HEK293 (cell line): Measurements from ENCODE around the gene TET2.

Experiments
- CTCF ChIA-PET: fragments of 350-600 bp; formaldehyde crosslinking; extraction: SDS; loops from one replicate; lab custom pipeline; 2021; ENCODE audit warnings: antibody characterized with exemption; lab: Yijun Ruan, JAX
- POLR2A ChIA-PET: fragments of 300-600 bp; formaldehyde crosslinking; extraction: SDS; loops from one replicate; lab custom pipeline; 2020; ENCODE audit warnings: antibody characterized with exemption, inconsistent platforms; lab: Yijun Ruan, JAX
- H3K27ac ChIP-seq: fragments of 200-500 bp; sonication (Bioruptor generic); 2 replicates; pipeline ENCODE4 v1.5.1; 2014; ENCODE audit warnings: low read depth, low read length, control low read depth, inconsistent platforms; ENCODE audit errors: extremely low read depth
- H3K36me3 ChIP-seq, 2 experiments: fragments of 200-500 bp in 1 of 2; sonication (Bioruptor generic) in 1 of 2; 1 replicate in 1 of 2; 2 replicates in 1 of 2; pipeline ENCODE4 v1.5.1; 2014 to 2017; ENCODE audit warnings: inconsistent platforms in 2 of 2, low read length in 2 of 2; ENCODE audit not compliant: control insufficient read depth in 2 of 2, insufficient read depth in 1 of 2
- H3K4me1 ChIP-seq: fragments of 200-500 bp; sonication (Bioruptor generic); 2 replicates; pipeline ENCODE4 v1.5.1; 2014; ENCODE audit warnings: mild to moderate bottlenecking, low read length, inconsistent platforms; ENCODE audit not compliant: control insufficient read depth, insufficient read depth
- H3K4me3 ChIP-seq: 2 replicates; pipeline ENCODE4 v1.5.1; 2011; ENCODE audit warnings: low read depth, mild to moderate bottlenecking, control low read depth, low read length, moderate library complexity
- H3K9me3 ChIP-seq: fragments of 200-500 bp; sonication (Bioruptor generic); 2 replicates; pipeline ENCODE4 v1.5.1; 2014; ENCODE audit warnings: low read depth, low read length, inconsistent platforms; ENCODE audit not compliant: control insufficient read depth, insufficient read depth
- EGR2 ChIP-seq: fragments of 450-650 bp; formaldehyde crosslinking; IDR thresholded peaks from 2 replicates; pipeline ENCODE4 v1.5.1; 2016; ENCODE audit warnings: low read depth, missing biosample characterization, missing genetic modification characterization
- GLIS2 ChIP-seq: fragments of 450-650 bp; formaldehyde crosslinking; IDR thresholded peaks from 2 replicates; pipeline ENCODE4 v1.5.1; 2016; ENCODE audit warnings: missing biosample characterization, missing genetic modification characterization
- HIC1 ChIP-seq: fragments of 450-650 bp; formaldehyde crosslinking; IDR thresholded peaks from 2 replicates; pipeline ENCODE4 v1.5.1; 2016; ENCODE audit warnings: missing biosample characterization, missing genetic modification characterization
- INSM2 ChIP-seq: fragments of 450-650 bp; formaldehyde crosslinking; IDR thresholded peaks from 2 replicates; pipeline ENCODE4 v1.5.1; 2016; ENCODE audit warnings: missing biosample characterization, missing genetic modification characterization
- TCF7L2 ChIP-seq: IDR thresholded peaks from 2 replicates; pipeline ENCODE4 v1.6.1; 2011; ENCODE audit warnings: low read depth, mild to moderate bottlenecking, inconsistent platforms, low read length, moderate library complexity, borderline replicate concordance
- YY1 ChIP-seq: fragments of 450-650 bp; formaldehyde crosslinking; IDR thresholded peaks from 2 replicates; pipeline ENCODE4 v1.5.1; 2018; ENCODE audit warnings: missing biosample characterization, missing genetic modification characterization
- ZBTB48 ChIP-seq: fragments of 450-650 bp; formaldehyde crosslinking; IDR thresholded peaks from 2 replicates; pipeline ENCODE4 v1.5.1; 2016; ENCODE audit warnings: missing biosample characterization, missing genetic modification characterization
- ZFHX2 ChIP-seq: fragments of 450-650 bp; formaldehyde crosslinking; conservative IDR thresholded peaks from 2 replicates; pipeline ENCODE4 v1.5.1; 2016; ENCODE audit warnings: missing biosample characterization, missing genetic modification characterization
- ZNF121 ChIP-seq: fragments of 450-650 bp; formaldehyde crosslinking; IDR thresholded peaks from 2 replicates; pipeline ENCODE4 v1.5.1; 2016; ENCODE audit warnings: missing biosample characterization, missing genetic modification characterization
- ZNF138 ChIP-seq: fragments of 450-650 bp; formaldehyde crosslinking; IDR thresholded peaks from 2 replicates; pipeline ENCODE4 v1.5.1; 2016; ENCODE audit warnings: missing biosample characterization, missing genetic modification characterization, borderline replicate concordance
- ZNF202 ChIP-seq: fragments of 450-650 bp; formaldehyde crosslinking; IDR thresholded peaks from 2 replicates; pipeline ENCODE4 v1.5.1; 2016; ENCODE audit warnings: missing biosample characterization, missing genetic modification characterization, borderline replicate concordance
- ZNF292 ChIP-seq: fragments of 450-650 bp; formaldehyde crosslinking; IDR thresholded peaks from 2 replicates; pipeline ENCODE4 v1.5.1; 2016; ENCODE audit warnings: low read depth, missing biosample characterization, missing genetic modification characterization, borderline replicate concordance
- ZNF324 ChIP-seq: fragments of 450-650 bp; formaldehyde crosslinking; IDR thresholded peaks from 2 replicates; pipeline ENCODE4 v1.5.1; 2016; ENCODE audit warnings: missing biosample characterization, missing genetic modification characterization
- ZNF335 ChIP-seq: fragments of 450-650 bp; formaldehyde crosslinking; conservative IDR thresholded peaks from 2 replicates; pipeline ENCODE4 v1.5.1; 2016; ENCODE audit warnings: missing biosample characterization, missing genetic modification characterization
- ZNF341 ChIP-seq: fragments of 450-650 bp; formaldehyde crosslinking; IDR thresholded peaks from 2 replicates; pipeline ENCODE4; 2016; ENCODE audit warnings: low read depth, missing biosample characterization, missing genetic modification characterization
- ZNF354C ChIP-seq: fragments of 450-650 bp; formaldehyde crosslinking; IDR thresholded peaks from 2 replicates; pipeline ENCODE4 v1.5.1; 2016; ENCODE audit warnings: missing biosample characterization, missing genetic modification characterization, low read depth, borderline replicate concordance
- ZNF366 ChIP-seq: fragments of 450-650 bp; formaldehyde crosslinking; conservative IDR thresholded peaks from 2 replicates; pipeline ENCODE4 v1.5.1; 2016; ENCODE audit warnings: missing biosample characterization, missing genetic modification characterization
- ZNF416 ChIP-seq: fragments of 450-650 bp; formaldehyde crosslinking; IDR thresholded peaks from 2 replicates; pipeline ENCODE4 v1.5.1; 2016; ENCODE audit warnings: missing biosample characterization, missing genetic modification characterization
- ZNF423 ChIP-seq: fragments of 450-650 bp; formaldehyde crosslinking; IDR thresholded peaks from 2 replicates; pipeline ENCODE4 v1.5.1; 2016; ENCODE audit warnings: missing biosample characterization, missing genetic modification characterization
- ZNF521 ChIP-seq: fragments of 450-650 bp; formaldehyde crosslinking; IDR thresholded peaks from 2 replicates; pipeline ENCODE4 v1.5.1; 2017; ENCODE audit warnings: missing biosample characterization, mild to moderate bottlenecking, missing genetic modification characterization
- ZNF544 ChIP-seq: fragments of 450-650 bp; formaldehyde crosslinking; IDR thresholded peaks from 2 replicates; pipeline ENCODE4 v1.5.0; 2017; ENCODE audit warnings: missing biosample characterization, missing genetic modification characterization
- ZNF707 ChIP-seq: fragments of 450-650 bp; formaldehyde crosslinking; IDR thresholded peaks from 2 replicates; pipeline ENCODE4 v1.5.1; 2016; ENCODE audit warnings: missing biosample characterization, missing genetic modification characterization
- ZSCAN4 ChIP-seq: fragments of 450-650 bp; formaldehyde crosslinking; IDR thresholded peaks from 2 replicates; pipeline ENCODE4 v1.5.1; 2017; ENCODE audit warnings: missing biosample characterization, missing genetic modification characterization
- TF ChIP-seq, protein P1 (sequence below): fragments of 450-650 bp; formaldehyde crosslinking; IDR thresholded peaks from 2 replicates; pipeline ENCODE4 v1.5.0; 2017; ENCODE audit warnings: missing biosample characterization, missing genetic modification characterization, borderline replicate concordance

TET2 gene

GRCh38 chr4:105145903-105146275 is 787 bp upstream of the TET2 start:
- Histone ChIP-seq H3K4me1 (no peaks in the 10 kb centered on the region), H3K27ac (peak overlapping the region; percentile 72; the same call in 1 of the 2 replicates), H3K4me3 (peak overlapping the region; percentile 61), H3K36me3 (no peaks in the 10 kb centered on the region), H3K9me3 (no peaks in the 10 kb centered on the region)
- TF ChIP-seq ZNF202 (tag by site-specific recombination): peak; percentile 96
- peak; percentile 78 for TF ChIP-seq ZFHX2 (tag by site-specific recombination)
- no peak for TF ChIP-seq GLIS2 (tag by site-specific recombination)
- peak; percentile 39; the same call in 1 of the 2 replicates for TF ChIP-seq HIC1
- no peak for TF ChIP-seq ZNF138 (tag by site-specific recombination)
- no peak for TF ChIP-seq ZNF423 (tag by site-specific recombination)
- TF ChIP-seq ZNF544 (tag by site-specific recombination): no peak
- TF ChIP-seq ZNF121: no peak
- peak; percentile 36; the same call in 1 of the 2 replicates for TF ChIP-seq ZBTB48
- no peak for TF ChIP-seq INSM2 (tag by site-specific recombination)
- TF ChIP-seq ZNF354C (tag by site-specific recombination): no peak
- TF ChIP-seq EGR2 (tag by site-specific recombination): peak; percentile 49; the same call in 1 of the 2 replicates
- ChIA-PET POLR2A (interaction anchor here (1.1 to 1.6 kb wide), 2 partner anchors 327 to 328 kb away, joined by 4 to 5 read pairs; partner anchors contain the start of gene PPA2), CTCF (no interaction called here)

DNA sequence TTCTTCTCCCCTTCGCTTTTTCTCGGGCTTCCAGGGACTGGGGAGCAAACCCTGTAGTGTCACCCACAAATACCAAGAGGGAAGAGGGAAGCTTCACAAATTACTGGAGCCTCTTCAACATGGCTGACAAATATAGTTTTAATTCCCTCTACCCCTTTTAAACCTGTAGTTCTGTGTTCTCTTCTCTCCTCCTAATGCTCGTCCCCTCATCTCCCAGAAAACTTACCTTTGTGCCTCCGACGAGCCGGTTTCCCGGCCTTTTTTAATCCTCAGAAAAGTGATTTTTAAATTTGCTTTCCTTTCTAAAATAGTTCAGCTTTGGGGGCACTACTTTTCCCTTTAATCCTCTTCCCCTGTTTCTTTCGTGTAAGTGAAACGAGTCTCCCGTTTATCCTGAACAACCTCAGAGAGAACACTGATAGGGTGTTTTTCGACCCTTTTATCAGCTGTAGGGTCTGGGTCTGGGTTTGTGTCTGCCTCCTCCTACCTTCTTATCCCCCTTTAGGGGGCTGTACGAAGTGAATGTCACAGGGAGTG is 408 bp downstream of the TET2 start:
- H3K4me3 ChIP-seq: peak overlapping the region; percentile 61
- no peaks in the 10 kb centered on the region for H3K9me3 ChIP-seq
- POLR2A ChIA-PET: interaction anchor here (0.6 to 1.6 kb wide), 4 partner anchors 15 to 327 kb away, joined by 5 to 7 read pairs (median 6); partner anchors contain the start of gene PPA2
- no peaks in the 10 kb centered on the region for H3K4me1 ChIP-seq
- TF ChIP-seq ZNF366 (tag by site-specific recombination): no peak
- TF ChIP-seq YY1: 0 out of 2 replicates have a peak, but pooled peaks have one; percentile 9
- TF ChIP-seq ZSCAN4 (tag by site-specific recombination): no peak
- CTCF ChIA-PET: interaction anchor here (1.0 kb wide), 1 partner anchor 9 kb away, joined by 3 read pairs; no protein-coding TSS in a partner anchor
- H3K27ac ChIP-seq: peak overlapping the region; percentile 72
- no peaks in the 10 kb centered on the region for H3K36me3 ChIP-seq

- ChIA-PET POLR2A (interaction anchor here (0.6 to 1.6 kb wide), 5 partner anchors 15 to 326 kb away, joined by 3 to 7 read pairs (median 6); partner anchors contain the start of gene PPA2), CTCF (interaction anchor here (1.0 kb wide), 1 partner anchor 9 kb away, joined by 3 read pairs; no protein-coding TSS in a partner anchor)
- H3K4me1 ChIP-seq: no peaks in the 10 kb centered on the region
- H3K9me3 ChIP-seq: no peaks in the 10 kb centered on the region
- peak overlapping the region; percentile 61 for H3K4me3 ChIP-seq
- H3K36me3 ChIP-seq: no peaks in the 10 kb centered on the region
- peak overlapping the region; percentile 72 for H3K27ac ChIP-seq
- TF ChIP-seq ZNF292 (tag by site-specific recombination): no peak
- no peak for TF ChIP-seq ZNF324 (tag by site-specific recombination)
- TF ChIP-seq ZNF521 (tag by site-specific recombination): no peak
- no peak for TF ChIP-seq TCF7L2
- TF ChIP-seq ZNF416: no peak
- no peak for TF ChIP-seq ZNF707 (tag by site-specific recombination)
- TF ChIP-seq ZNF341 (tag by site-specific recombination): no peak
- TF ChIP-seq ZNF335: peak; percentile 63
- TF ChIP-seq, protein P1, sequence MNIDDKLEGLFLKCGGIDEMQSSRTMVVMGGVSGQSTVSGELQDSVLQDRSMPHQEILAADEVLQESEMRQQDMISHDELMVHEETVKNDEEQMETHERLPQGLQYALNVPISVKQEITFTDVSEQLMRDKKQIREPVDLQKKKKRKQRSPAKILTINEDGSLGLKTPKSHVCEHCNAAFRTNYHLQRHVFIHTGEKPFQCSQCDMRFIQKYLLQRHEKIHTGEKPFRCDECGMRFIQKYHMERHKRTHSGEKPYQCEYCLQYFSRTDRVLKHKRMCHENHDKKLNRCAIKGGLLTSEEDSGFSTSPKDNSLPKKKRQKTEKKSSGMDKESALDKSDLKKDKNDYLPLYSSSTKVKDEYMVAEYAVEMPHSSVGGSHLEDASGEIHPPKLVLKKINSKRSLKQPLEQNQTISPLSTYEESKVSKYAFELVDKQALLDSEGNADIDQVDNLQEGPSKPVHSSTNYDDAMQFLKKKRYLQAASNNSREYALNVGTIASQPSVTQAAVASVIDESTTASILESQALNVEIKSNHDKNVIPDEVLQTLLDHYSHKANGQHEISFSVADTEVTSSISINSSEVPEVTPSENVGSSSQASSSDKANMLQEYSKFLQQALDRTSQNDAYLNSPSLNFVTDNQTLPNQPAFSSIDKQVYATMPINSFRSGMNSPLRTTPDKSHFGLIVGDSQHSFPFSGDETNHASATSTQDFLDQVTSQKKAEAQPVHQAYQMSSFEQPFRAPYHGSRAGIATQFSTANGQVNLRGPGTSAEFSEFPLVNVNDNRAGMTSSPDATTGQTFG: no peak
These were observed 981 bp downstream of the TET2 start for GRCh38 chr4:105147553-105148161.
